ENCODE data around the gene LAMC3.

The LAMC3 gene

DNA sequence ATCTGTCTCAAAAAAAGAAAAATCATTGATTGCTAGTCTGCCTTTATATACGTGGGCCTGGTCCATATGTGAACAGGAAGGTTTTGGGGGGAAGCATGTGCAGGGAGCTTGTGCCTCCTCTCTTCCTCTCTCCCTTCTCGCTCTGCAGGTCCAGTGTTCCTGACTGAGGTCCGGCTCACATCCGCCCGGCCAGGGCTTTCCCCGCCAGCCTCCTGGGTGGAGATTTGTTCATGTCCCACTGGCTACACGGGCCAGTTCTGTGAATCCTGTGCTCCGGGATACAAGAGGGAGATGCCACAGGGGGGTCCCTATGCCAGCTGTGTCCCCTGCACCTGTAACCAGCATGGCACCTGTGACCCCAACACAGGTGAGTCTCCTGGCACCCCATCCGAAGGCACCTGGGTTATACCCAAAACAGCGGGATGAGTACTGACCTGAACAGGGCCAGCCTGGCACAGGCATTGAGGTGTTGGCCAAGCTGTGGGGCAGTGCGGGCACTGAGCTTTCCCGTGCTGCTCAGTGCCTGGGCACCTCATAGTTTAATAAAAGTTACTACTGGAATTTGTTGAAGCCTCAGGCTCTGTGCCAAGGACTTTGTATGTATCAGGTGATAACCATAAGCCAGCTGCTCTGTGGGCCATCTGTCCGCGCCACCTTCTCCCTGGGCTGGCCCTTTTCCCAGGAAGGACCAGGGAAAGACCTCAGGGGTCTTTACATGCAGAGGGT lies 48.0 kb downstream of the LAMC3 start:
- no peak overlapping the region for H3K4me3 ChIP-seq (ENCODE audit: low read length)
- DNase-seq (ENCODE audit: low read depth, low spot score): no peak

DNA sequence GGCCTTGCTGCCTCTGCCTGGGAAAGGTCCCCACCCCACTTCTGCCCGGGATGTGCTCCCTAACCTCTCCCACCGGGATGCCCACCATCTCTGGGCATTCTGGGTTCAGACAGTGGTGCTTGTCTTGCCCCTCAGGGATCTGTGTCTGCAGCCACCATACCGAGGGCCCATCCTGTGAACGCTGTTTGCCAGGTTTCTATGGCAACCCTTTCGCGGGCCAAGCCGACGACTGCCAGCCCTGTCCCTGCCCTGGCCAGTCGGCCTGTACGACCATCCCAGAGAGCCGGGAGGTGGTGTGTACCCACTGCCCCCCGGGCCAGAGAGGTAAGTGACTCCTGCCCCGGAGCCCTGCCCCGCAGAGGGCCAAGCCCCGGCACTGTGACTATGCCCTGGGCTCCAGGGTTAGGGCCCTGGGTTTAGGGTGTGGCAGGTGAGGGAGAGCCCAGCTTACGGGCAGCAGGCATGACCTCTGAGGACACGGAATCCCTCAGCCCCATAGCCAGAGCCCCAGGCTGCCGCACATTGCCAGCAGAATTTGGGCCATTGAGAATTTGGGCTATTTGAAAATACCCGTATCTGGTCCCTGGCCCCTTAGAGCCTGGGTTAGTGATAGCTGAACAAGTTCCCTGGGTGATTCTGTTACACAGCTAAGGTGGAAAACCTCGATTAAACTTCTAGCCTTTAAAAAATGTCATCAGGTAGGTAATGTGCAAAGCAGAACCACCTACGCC lies 52.1 kb downstream of the LAMC3 start:
- H3K4me3 ChIP-seq (ENCODE audit: low read length): no peak overlapping the region
- DNase-seq (ENCODE audit: low read depth, low spot score): no peak

DNA sequence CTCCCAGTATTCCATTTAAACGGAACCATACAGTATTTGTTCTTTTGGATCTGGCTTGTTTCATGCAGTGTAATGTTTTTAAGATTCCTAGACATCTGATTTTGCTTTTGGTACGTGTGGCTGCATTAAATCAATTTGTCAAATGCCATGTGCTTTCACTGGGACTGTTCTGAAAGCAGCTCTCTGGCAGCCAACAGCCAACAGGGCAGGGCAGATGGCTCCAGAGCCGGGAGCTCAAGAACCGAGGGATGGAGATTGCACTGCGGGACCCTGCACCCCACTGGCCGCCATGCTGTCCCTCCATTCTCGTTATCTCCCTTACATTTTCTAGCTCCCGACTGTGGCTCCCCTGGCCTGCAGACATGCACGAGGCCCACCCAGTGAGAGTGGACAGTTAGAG lies 54.0 kb downstream of the LAMC3 start:
- no peak overlapping the region for H3K4me3 ChIP-seq (ENCODE audit: low read length)
- no peak for DNase-seq (ENCODE audit: low read depth, low spot score)

DNA sequence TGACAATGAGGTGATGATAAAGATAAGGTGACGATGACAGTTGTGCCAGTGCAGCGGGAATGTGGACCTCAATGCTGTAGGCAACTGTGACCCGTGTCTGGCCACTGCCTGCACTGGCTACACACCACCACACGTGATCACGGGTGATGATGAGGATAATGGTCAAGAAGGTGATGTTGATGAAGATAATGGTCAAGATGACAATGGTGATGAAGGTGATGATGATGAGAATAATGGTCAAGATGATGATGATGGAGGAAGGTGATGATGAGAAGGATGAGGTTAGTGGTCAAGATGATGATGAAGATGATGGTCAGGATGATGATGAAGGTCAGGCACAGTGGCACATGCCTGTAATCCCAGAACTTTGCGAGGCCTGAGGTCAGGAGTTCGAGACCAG lies 56.6 kb downstream of the LAMC3 start:
- no peak for DNase-seq (ENCODE audit: low read depth, low spot score)
- H3K4me3 ChIP-seq (ENCODE audit: low read length): no peak overlapping the region

DNA sequence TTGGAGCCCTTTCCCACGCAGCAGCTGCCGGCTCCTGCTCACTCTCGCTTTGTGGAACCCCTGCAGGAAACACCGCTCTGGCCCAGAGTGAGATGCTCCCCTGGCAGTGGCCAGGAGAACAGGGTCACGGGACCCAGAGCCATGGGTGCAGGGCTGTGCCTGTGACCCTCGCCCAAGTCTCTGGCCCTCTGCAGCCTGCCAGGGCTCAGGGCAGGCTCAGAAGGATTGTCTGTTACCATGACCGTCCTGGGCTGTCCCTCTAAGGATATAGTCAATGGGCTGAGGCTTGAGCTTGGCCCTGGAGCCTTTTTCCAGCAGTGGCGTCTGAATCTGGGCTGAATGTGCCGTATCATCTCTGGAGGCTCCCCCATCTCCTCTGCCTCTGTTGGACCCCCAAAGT lies 58.7 kb downstream of the LAMC3 start:
- DNase-seq (ENCODE audit: low read depth, low spot score): no peak
- H3K4me3 ChIP-seq (ENCODE audit: low read length): no peak overlapping the region

- no peak for DNase-seq (ENCODE audit: low read depth, low spot score)
- no peak overlapping the region for H3K4me3 ChIP-seq (ENCODE audit: low read length)
Observed at GRCh38 chr9:131068076-131068816, 59.3 kb downstream of the LAMC3 start.

DNA sequence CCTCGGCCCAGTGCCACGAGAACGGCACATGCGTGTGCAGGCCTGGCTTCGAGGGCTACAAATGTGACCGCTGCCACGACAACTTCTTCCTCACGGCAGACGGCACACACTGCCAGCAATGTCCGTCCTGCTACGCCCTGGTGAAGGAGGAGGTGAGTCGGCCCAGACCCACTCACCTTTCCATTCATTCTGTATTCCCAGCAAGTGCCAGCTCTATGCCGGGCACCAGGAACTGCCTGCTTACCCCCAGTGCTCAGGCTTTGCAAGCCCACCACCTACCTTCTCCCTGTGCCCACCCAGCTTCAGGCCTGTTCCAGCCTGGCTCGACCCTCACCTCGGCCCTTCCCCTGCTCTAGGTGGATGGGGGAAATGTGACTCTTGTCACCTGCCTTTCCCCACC lies 60.7 kb downstream of the LAMC3 start:
- no peak for DNase-seq (ENCODE audit: low read depth, low spot score)
- H3K4me3 ChIP-seq (ENCODE audit: low read length): no peak overlapping the region

GRCh38 chr9:131072107-131072870 lies 63.3 kb downstream of the LAMC3 start:
- H3K4me3 ChIP-seq (ENCODE audit: low read length): no peak overlapping the region
- no peak for DNase-seq (ENCODE audit: low read depth, low spot score)

DNA sequence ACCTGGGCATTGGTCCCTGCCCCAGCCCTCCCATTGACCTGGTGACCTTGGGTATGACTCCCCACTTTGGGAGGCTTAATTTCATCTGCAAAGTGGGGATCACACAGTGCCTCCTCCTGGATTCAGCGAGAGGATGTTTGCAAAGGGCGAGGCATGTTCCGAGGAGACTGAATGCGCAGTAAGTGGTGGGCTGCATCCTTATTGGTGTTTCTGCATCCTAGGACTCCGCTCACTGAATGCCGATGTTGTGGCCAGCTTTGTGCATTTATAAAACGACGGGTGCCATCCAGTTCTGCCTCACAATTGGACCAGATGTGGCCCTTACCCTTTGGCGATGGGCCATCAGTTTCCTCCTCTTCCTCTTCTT lies 63.9 kb downstream of the LAMC3 start:
- DNase-seq (ENCODE audit: low read depth, low spot score): no peak
- no peak overlapping the region for H3K4me3 ChIP-seq (ENCODE audit: low read length)

DNA sequence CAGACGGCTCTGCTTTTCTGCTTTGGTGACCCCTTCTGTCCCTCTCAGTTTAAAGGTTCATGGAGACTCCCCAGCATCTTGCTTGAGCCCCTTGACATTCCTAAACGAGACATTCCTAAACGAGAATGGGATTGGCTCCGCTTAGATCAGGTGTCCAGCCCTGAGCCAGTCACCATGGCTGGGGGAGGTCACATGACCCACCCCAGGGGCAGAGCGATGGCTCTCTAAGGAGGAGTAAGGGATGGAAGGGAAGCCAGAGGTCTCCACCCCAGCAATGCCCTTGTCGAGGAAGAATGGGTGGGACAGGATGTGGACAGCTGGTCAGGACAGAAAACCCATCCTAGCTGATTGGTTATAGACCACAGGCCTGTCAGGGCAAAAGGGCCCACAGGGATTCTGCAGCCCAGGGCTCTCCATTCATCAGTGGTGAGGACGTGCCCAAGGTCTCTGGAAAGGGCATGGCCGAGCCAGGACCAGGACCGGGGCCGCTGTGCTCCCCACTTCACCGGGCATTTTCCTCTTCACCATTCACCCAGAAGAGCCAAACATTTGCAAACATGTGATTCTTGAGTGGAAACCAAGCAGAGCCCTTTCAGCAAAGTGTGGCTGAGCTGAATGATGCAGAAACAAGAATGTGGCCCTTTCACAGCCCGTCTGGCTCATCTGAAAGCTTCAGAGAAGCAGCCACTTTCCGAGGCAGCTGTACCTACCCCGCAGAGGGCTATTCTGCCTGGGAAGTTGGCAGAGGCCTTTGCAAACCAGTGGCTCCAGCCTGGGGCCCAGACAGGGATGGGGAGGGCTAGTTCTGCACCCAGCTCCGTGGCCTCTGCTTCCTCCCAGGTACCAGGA lies 67.6 kb downstream of the LAMC3 start:
- DNase-seq (ENCODE audit: low read depth, low spot score): no peak
- no peak overlapping the region for H3K4me3 ChIP-seq (ENCODE audit: low read length)

DNA sequence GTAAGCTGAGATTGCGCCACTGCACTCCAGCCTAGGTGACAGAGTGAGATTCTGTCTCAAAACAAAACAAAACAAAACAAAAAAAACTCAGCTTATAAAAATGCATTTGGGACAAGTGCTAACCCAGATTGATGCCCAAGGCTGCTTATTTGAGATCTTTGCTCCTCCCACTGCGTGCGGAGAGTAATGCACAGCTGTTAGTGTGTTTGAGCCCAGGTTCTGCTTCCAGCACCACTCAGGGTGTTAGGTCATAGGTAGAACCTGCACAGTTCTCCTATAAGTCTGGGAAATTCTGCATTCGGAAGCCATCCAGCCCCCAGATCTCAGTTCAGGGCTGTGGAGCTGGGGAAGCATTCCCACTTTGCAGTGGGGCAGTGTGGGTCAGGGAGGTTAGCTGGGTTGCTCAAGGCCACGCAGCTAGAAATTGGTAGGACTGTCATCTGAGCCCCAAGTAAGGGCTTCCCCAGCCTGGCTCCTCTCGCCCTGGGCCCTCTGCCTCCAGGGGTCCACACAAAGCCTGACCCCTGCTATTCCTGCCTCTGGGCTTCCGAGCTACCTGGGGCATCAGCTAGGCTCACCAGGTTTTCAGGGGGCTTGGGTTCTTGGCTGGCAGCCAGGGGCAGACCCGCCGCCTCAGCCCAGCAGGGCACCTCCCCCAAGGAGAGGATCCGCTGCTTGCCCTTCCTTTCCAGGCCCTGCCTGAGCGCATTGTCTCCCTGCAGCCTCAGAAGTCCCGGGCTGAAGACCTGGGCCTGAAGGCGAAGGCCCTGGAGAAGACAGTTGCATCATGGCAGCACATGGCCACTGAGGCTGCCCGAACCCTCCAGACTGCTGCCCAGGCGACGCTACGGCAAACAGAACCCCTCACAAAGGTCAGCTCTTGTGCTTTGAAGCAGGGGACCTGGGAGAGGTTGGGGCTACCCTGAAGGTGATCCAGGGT lies 69.7 kb downstream of the LAMC3 start:
- H3K4me3 ChIP-seq (ENCODE audit: low read length): no peak overlapping the region
- DNase-seq (ENCODE audit: low read depth, low spot score): no peak

GRCh38 chr9:131080589-131080988 lies 71.6 kb downstream of the LAMC3 start:
- no peak overlapping the region for H3K4me3 ChIP-seq (ENCODE audit: low read length)
- DNase-seq (ENCODE audit: low read depth, low spot score): no peak

DNA sequence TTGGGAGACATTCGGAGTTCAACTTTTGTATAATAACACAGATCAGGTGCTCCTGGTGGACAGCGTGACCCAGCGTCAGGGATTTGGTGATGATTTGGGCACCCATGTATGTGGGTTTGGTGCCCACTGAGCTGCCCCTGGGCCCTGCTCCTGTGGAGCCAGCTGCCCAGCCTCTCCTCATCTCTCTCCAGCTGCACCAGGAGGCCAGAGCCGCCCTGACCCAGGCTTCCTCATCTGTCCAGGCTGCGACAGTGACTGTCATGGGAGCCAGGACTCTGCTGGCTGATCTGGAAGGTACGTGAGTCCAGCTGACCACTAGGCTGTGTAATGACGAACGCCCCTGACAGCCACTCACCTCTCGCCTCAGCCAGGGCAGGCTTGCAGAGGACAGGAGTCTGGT lies 72.9 kb downstream of the LAMC3 start:
- DNase-seq (ENCODE audit: low read depth, low spot score): no peak
- no peak overlapping the region for H3K4me3 ChIP-seq (ENCODE audit: low read length)

DNA sequence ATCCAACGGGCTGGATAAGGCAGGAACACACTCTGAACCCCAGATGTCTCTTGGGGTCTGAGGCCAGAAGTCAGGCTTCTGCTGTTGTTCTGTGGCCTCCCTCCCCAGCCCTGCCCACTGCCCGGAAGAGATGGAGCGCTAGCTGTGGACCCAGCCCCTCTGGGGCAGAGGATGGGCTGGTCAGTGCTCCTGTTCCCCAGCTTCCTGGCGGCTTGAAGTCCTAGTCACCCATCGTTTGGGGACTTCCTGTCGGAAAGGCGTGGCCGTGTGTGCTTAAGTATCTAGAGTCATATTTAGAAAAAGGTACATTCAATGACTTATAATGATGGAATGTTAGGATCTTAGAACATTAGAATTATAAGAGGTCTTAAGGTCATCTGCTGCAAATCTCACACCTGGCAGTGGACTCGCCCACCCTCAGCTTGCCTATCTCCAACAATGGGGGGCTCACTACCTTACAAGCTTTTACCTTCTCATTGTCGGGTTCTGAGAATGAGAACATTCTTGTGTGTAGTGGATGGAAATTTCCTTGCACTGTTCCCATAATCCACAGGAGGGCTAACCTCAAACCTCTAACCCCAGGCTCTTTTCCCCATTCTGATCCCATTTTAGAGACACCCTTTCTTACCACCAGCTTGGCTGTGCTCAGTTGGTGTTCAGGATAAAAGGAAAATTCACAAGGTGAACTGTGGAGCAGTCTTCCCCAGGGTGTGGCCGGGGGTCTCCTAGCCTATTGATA lies 74.0 kb downstream of the LAMC3 start:
- DNase-seq (ENCODE audit: low read depth, low spot score): no peak
- no peak overlapping the region for H3K4me3 ChIP-seq (ENCODE audit: low read length)

GRCh38 chr9:131084661-131085369 lies 75.8 kb downstream of the LAMC3 start:
- no peak for DNase-seq (ENCODE audit: low read depth, low spot score)
- H3K4me3 ChIP-seq (ENCODE audit: low read length): no peak overlapping the region

DNA sequence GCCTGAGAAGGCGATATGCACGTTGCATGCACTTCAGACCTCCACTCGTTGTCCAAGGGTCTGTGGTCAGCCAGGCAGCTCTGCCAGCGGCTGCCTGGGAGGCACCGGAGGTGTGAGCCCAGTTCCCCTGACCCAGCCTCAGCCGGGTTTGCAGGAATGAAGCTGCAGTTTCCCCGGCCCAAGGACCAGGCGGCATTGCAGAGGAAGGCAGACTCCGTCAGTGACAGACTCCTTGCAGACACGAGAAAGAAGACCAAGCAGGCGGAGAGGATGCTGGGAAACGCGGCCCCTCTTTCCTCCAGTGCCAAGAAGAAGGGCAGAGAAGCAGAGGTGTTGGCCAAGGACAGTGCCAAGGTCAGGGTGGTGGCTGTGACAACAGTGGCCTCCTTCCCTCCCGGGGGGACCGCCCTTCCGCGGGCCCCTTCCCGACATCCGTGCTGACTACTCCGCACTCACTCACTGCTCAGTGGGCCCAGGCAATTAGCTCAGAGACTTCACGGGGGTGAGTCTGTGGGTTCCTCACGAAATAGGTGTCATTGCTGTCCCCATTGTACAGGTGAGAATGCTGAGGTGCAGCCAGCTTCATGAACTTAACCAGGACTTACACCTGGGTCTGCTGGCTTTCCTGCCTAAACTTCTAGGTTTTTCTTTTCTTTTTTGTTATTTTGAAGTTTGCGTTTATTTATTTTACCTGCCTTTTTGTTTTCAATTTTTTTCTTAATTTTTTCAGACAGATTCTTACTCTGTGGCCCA lies 76.6 kb downstream of the LAMC3 start:
- H3K4me3 ChIP-seq (ENCODE audit: low read length): no peak overlapping the region
- DNase-seq (ENCODE audit: low read depth, low spot score): no peak
